GM23248 (cell line): ENCODE data around the gene MYORG. TPM values are rescaled to one million over a fixed set of nuclear protein-coding genes. Genes with fewer than 3 reads are reported as not detected.

ENCODE experiments used
- DNase-seq: peaks from one replicate; pipeline ENCODE4 v3.0.0-alpha.2; 2015
- H2AFZ ChIP-seq: fragments of 200-600 bp; sonication (generic); 2 replicates; pipeline ENCODE4 v1.6.1; 2016; ENCODE audit warnings: antibody characterized with exemption
- H3F3A ChIP-seq: fragments of 200-600 bp; sonication (generic); 2 replicates; pipeline ENCODE4 v1.6.1; 2016; ENCODE audit warnings: mild to moderate bottlenecking, antibody characterized with exemption, mixed run types; ENCODE audit not compliant: insufficient read depth
- H3K27ac ChIP-seq: fragments of 200-600 bp; sonication (generic); 2 replicates; pipeline ENCODE4 v1.5.1; 2016; ENCODE audit warnings: mild to moderate bottlenecking
- H3K27me3 ChIP-seq: fragments of 200-600 bp; sonication (generic); replicated peaks from 2 replicates; pipeline ENCODE4 v1.6.1; 2016; ENCODE audit warnings: mild to moderate bottlenecking; ENCODE audit not compliant: insufficient read depth
- H3K36me3 ChIP-seq: fragments of 200-600 bp; sonication (generic); 2 replicates; pipeline ENCODE4 v1.6.1; 2016; ENCODE audit warnings: low read depth, mild to moderate bottlenecking
- H3K4me1 ChIP-seq: fragments of 200-600 bp; sonication (generic); 2 replicates; pipeline ENCODE4 v1.6.1; 2016; ENCODE audit warnings: mild to moderate bottlenecking; ENCODE audit not compliant: insufficient read depth
- H3K4me2 ChIP-seq: fragments of 200-600 bp; sonication (generic); one replicate; pipeline ENCODE4 v1.6.1; 2016; ENCODE audit warnings: mild to moderate bottlenecking; ENCODE audit not compliant: unreplicated experiment
- H3K4me3 ChIP-seq: fragments of 200-600 bp; sonication (generic); 2 replicates; pipeline ENCODE4 v1.5.1; 2016; ENCODE audit warnings: mild to moderate bottlenecking
- H3K79me2 ChIP-seq: fragments of 200-600 bp; sonication (generic); 2 replicates; pipeline ENCODE4 v1.6.1; 2016; ENCODE audit warnings: mild to moderate bottlenecking; ENCODE audit not compliant: insufficient read depth
- H3K9ac ChIP-seq: fragments of 200-600 bp; sonication (generic); 2 replicates; pipeline ENCODE4 v1.6.1; 2016; ENCODE audit warnings: mild to moderate bottlenecking
- H3K9me2 ChIP-seq: fragments of 200-600 bp; sonication (generic); 2 replicates; pipeline ENCODE4 v1.6.1; 2016; ENCODE audit warnings: mixed run types, mild to moderate bottlenecking, moderate library complexity; ENCODE audit not compliant: insufficient read depth
- H3K9me3 ChIP-seq: fragments of 200-600 bp; sonication (generic); one replicate; pipeline ENCODE4 v1.6.1; 2017; ENCODE audit warnings: low read depth
- H4K20me1 ChIP-seq: fragments of 200-600 bp; sonication (generic); 2 replicates; pipeline ENCODE4 v1.6.0; 2016; ENCODE audit not compliant: insufficient read depth
- EZH2 ChIP-seq: fragments of 200-600 bp; sonication (generic); IDR thresholded peaks from 2 replicates; pipeline ENCODE4 v1.6.1; 2018; ENCODE audit warnings: antibody characterized with exemption, mild to moderate bottlenecking; ENCODE audit not compliant: insufficient read depth, poor library complexity, severe bottlenecking
- EZH2phosphoT487 ChIP-seq: fragments of 200-600 bp; sonication (generic); IDR thresholded peaks from 2 replicates; pipeline ENCODE4 v1.6.1; 2018; ENCODE audit warnings: antibody characterized with exemption, moderate library complexity, mild to moderate bottlenecking, low read depth; ENCODE audit not compliant: insufficient read depth
- WGBS, 2 experiments: methylation state at CpG; one replicate each; pipeline ENCODE4 v1.1.6; 2015 to 2017; ENCODE audit warnings: low lambda C conversion rate in 2 of 2, low coverage in 1 of 2; ENCODE audit errors: missing lambda C conversion rate in 2 of 2; 5-methylcytosine and 5-hydroxymethylcytosine counted together
- in situ Hi-C: fragments of 300-500 bp; cut with MboI; formaldehyde crosslinking; loops from 2 replicates; pipeline ENCODE4 v1.15.0; 2020
- polyA plus RNA-seq: library from polyadenylated mRNA; unstranded; fragments of >200 nt; fragmentation: Nextera tagmentation; extraction: Ambion mirVana; gene quantifications from 2 replicates; pipeline ENCODE4 v1.2.1, GENCODE V29; 2016
- total RNA-seq: library from RNA; depleted of rRNA; stranded (reverse); fragments of >200 nt; shearing (Covaris generic); gene quantifications from 2 replicates; pipeline ENCODE4 v1.2.3, GENCODE V29; 2014

Gene MYORG
- total and polyA plus RNA-seq, 2 experiments from 2014 or later = 0.73 to 1.1 TPM

DNA sequence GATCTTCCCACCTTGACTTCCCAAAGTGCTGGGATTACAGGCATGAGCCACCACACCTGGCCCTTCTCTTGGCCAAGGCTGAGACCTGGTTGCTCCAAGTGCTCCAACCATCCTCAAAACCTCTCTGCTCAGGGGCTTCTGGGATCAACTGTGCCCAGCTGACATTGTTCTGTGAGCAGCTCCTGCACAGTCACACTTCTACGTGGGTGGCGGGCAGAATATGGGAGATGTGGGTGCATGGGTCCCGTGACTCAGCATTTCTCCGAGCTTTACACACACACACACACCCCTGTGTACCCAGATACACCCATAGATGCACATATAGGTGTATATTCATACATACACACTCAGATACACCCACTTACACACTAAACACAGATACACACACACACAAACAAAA is 10.5 kb upstream of the MYORG start:
- Histone ChIP-seq H4K20me1 (no peaks in the 10 kb centered on the region), H3K9me3 (no peaks in the 10 kb centered on the region), H3K79me2 (no peaks in the 10 kb centered on the region), H3K9me2 (no peaks in the 10 kb centered on the region), H3K27ac (no peak overlapping the region), H2AFZ (no peak overlapping the region), H3K4me2 (no peak overlapping the region), H3K36me3 (no peaks in the 10 kb centered on the region), H3K9ac (no peak overlapping the region), H3K4me1 (no peaks in the 10 kb centered on the region), H3F3A (peaks cover 4% of the 10 kb centered on the region; the same call in 1 of the 2 replicates), H3K27me3 (no peaks in the 10 kb centered on the region), H3K4me3 (no peak overlapping the region)
- in situ Hi-C loops = no loop called here
- no peak for DNase-seq
- WGBS, 2 experiments = 80% methylated on average over 4 of the region's 4 CpGs
- TF ChIP-seq EZH2 (no peak), EZH2phosphoT487 (no peak)

DNA sequence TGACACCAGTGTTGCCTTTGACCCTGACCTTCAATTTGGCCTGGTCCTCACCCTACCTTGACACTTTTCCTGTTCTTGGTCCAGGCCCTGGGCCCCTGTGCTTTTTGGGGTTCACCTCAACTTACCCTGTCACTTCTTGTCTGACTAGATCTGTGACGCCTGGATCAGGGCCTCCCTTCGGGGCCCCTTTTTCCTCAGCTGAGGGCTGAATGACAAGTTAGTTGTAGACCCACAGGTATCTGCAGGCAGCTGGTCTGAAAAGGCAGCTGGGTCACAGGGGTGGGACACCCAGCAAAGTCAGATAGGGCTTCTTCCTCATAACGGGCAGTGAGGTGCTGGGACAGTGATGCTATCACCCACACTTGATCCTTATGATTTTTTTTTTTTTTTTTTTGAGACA is 10.0 kb upstream of the MYORG start:
- Histone ChIP-seq H3F3A (peaks cover 4% of the 10 kb centered on the region; the same call in 1 of the 2 replicates), H3K4me2 (no peak overlapping the region), H3K4me3 (no peak overlapping the region), H3K9me3 (no peaks in the 10 kb centered on the region), H3K27me3 (no peaks in the 10 kb centered on the region), H3K4me1 (no peaks in the 10 kb centered on the region), H3K27ac (no peak overlapping the region), H3K9me2 (no peaks in the 10 kb centered on the region), H3K9ac (no peak overlapping the region), H4K20me1 (no peaks in the 10 kb centered on the region), H3K79me2 (no peaks in the 10 kb centered on the region), H2AFZ (no peak overlapping the region), H3K36me3 (no peaks in the 10 kb centered on the region)
- WGBS, 2 experiments = 74 to 82% methylated on average over 3 of the region's 3 CpGs
- no peak for DNase-seq
- TF ChIP-seq EZH2phosphoT487 (no peak), EZH2 (no peak)
- in situ Hi-C loops = no loop called here

DNA sequence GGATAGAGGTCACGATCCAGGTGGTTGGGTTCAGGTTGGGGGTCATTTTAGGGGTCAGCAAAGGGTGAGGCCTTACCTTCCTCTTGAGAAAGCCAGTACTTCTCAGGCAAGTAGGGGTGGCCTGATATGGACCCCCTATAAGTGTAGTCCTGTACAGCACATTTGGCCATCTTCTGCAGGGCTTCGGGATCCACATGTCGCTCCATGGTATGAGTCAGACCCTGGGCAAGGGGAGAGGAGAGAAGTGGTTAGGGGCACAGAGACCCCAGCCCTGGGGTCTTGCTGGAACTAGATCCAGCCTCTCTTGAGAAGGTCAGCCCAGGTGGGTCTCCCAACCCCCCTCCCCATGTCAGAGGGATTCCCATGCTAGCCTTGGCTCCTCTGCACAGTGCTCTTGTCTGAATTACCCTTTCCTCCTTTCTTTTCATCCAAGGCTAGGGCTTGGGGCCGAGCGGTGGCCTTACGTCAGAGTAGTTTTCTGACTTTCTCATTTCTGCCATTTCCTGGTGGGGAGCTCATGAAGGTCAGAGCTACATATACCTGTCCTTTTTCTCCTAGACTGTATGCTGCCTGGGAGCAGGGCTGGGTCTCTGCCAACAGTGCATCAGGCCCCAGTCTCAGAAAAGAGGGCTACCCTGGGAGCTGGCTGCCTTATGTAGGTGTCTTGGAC is 9.0 kb upstream of the MYORG start:
- Histone ChIP-seq H3F3A (no peaks in the 10 kb centered on the region), H3K9ac (no peak overlapping the region), H3K36me3 (no peaks in the 10 kb centered on the region), H3K9me3 (no peaks in the 10 kb centered on the region), H3K4me3 (no peak overlapping the region), H3K27ac (no peak overlapping the region), H4K20me1 (no peaks in the 10 kb centered on the region), H3K79me2 (no peaks in the 10 kb centered on the region), H3K4me2 (no peak overlapping the region), H3K9me2 (no peaks in the 10 kb centered on the region), H3K27me3 (no peaks in the 10 kb centered on the region), H3K4me1 (no peaks in the 10 kb centered on the region), H2AFZ (no peak overlapping the region)
- 86 to 95% methylated on average over 6 of the region's 6 CpGs for WGBS, 2 experiments
- DNase-seq = no peak
- in situ Hi-C loops = no loop called here
- TF ChIP-seq EZH2phosphoT487 (no peak), EZH2 (no peak)

GRCh38 chr9:34384368-34385165 is 7.9 kb upstream of the MYORG start:
- H3K27me3 ChIP-seq = no peaks in the 10 kb centered on the region
- DNase-seq = no peak

More at GRCh38 chr9:34384368-34385165, 7.9 kb upstream of the MYORG start:
- Histone ChIP-seq H3K9ac (no peak overlapping the region), H3K9me2 (no peaks in the 10 kb centered on the region), H2AFZ (no peak overlapping the region), H3F3A (no peaks in the 10 kb centered on the region), H3K9me3 (no peaks in the 10 kb centered on the region), H3K79me2 (no peaks in the 10 kb centered on the region), H3K27ac (no peak overlapping the region), H4K20me1 (no peaks in the 10 kb centered on the region), H3K4me3 (no peak overlapping the region), H3K36me3 (no peaks in the 10 kb centered on the region), H3K4me1 (no peaks in the 10 kb centered on the region), H3K4me2 (no peak overlapping the region)
- in situ Hi-C loops = no loop called here
- 53 to 59% methylated on average over 7 of the region's 7 CpGs for WGBS, 2 experiments
- TF ChIP-seq EZH2 (no peak), EZH2phosphoT487 (no peak)
